Measurements from ENCODE around the gene PPP3R2. TPM values are rescaled to one million over a fixed set of nuclear protein-coding genes. Genes with fewer than 3 reads are reported as not detected.

The PPP3R2 gene, protein sequence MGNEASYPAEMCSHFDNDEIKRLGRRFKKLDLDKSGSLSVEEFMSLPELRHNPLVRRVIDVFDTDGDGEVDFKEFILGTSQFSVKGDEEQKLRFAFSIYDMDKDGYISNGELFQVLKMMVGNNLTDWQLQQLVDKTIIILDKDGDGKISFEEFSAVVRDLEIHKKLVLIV
- total RNA-seq, result not detected in 2 replicates

DNA sequence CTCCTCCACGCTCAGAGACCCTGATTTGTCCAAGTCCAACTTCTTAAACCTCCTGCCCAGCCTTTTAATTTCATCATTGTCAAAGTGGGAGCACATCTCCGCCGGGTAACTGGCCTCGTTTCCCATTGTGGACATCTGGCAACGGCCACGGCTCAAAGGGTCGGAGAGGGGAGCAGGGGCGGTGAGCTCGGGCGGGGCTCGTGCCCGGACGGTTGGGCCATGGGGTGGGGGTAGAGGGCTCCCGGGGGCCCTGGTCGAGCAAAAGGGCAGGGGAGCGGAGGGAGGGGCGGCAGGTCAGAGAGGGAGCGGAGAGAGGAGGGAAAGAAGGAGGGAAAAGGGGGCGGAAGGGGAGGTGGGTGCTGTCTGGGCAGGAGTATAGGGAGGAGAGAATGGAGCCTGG is at the start of gene PPP3R2:
Gene PPP3R2 (minus strand): TSS at position 174 of the 400 bp plus-strand sequence. CDS start 48 bp downstream, at position 126.
- DNase-seq (ENCODE audit: low spot score), result no peak
- Mint-ChIP-seq H3K27ac (no peak within 1 kb of the TSS), H3K27me3 (ENCODE audit: low read depth) (no peaks in the 10 kb centered on the region), H3K36me3 (ENCODE audit: low read depth) (no peaks in the 10 kb centered on the region), H3K9me3 (no peaks in the 10 kb centered on the region), H3K4me1 (ENCODE audit: low read depth) (no peaks in the 10 kb centered on the region), H3K4me3 (ENCODE audit: low read depth) (no peak within 1 kb of the TSS)
- intact Hi-C loops (cut with micrococcal nuclease), result no loop called here

DNA sequence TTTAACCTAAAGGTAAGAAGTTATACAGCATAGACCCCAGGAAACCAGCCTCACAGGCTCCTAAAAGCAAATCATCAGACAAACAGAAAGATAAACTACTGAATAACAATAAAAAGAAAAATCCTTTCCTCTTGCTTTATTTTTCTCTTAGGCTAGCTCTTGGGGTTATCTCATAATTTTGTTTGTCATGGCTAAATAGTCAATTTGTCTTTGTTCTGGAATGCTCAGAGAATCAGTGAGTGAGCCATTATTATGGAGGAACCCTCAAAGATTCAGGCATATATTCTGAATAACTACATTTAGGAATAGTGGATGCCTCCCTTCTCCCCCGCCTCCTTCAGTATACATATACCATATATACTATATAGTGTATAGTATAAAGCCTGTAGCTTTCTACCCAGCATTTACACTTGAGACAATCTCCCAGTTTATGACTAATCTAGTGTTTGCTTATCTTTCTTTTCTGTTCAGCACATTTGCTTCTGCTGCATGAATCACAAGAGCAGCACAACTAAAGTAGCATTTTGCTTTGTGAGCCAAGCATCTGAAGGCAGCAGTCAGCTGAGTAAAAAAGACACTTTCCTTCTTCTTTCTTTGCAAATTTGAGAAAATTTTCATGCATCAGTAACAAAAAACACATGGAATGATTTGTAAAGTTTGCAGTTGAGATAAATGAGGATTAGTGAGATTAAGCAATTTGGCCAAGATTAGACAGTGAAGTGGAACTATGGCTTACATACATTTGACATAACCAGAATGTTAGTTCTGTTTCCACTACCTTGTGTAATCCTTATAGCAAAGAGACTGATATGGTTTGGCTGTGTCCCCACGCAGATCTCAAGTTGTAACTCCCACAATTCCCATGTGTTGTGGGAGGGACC is 45.3 kb upstream of the PPP3R2 start:
- Mint-ChIP-seq H3K4me1 (ENCODE audit: low read depth) (no peaks in the 10 kb centered on the region), H3K9me3 (no peaks in the 10 kb centered on the region), H3K27me3 (ENCODE audit: low read depth) (no peaks in the 10 kb centered on the region), H3K4me3 (ENCODE audit: low read depth) (no peak overlapping the region), H3K27ac (no peak overlapping the region), H3K36me3 (ENCODE audit: low read depth) (no peaks in the 10 kb centered on the region)
- no peak for DNase-seq (ENCODE audit: low spot score)
- intact Hi-C loops (cut with micrococcal nuclease), result no loop called here

DNA sequence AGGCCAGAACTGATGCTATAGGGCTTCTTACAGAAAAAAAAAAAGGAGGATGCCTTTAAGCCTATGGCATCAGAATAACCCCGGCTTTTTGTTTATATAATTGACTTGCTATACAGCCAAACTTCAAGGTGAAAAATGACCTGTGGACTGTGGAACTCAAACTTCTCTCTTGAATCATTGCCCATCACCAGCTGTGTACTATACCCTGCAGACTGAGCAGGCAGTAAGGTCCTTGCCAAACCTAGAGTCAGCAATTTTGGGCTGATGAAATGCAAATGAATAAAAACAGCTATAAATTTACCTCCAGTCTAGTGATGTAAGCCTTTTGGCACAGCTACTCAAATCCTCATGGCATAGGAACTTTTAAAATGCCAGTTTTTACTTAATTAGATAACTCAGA is 44.5 kb upstream of the PPP3R2 start:
- no peak for DNase-seq (ENCODE audit: low spot score)
- intact Hi-C loops (cut with micrococcal nuclease), result no loop called here
- Mint-ChIP-seq H3K36me3 (ENCODE audit: low read depth) (no peaks in the 10 kb centered on the region), H3K27me3 (ENCODE audit: low read depth) (no peaks in the 10 kb centered on the region), H3K27ac (no peak overlapping the region), H3K4me3 (ENCODE audit: low read depth) (no peak overlapping the region), H3K9me3 (no peaks in the 10 kb centered on the region), H3K4me1 (ENCODE audit: low read depth) (no peaks in the 10 kb centered on the region)

DNA sequence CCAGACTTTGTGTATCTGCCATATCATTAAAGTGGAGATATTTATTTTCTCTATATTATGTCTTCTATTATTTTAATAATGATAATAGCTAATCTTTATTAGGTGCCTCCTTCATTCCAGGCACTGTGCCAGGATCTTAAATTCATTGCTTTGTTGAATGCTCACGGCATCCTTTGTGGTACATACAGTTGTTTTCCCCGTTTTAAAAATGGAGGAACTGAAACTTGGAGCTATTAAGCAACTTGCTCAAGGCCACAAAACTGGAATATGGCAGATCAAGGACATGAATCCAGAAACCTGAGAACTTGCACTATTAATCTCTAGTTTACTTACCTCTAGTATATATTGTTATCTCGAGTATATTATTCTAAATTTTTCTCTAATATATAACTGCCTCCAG is 41.5 kb upstream of the PPP3R2 start:
- H3K27ac Mint-ChIP-seq, result no peak overlapping the region
- no peak overlapping the region for H3K4me3 Mint-ChIP-seq (ENCODE audit: low read depth)
- H3K9me3 Mint-ChIP-seq, result no peaks in the 10 kb centered on the region
- H3K4me1 Mint-ChIP-seq (ENCODE audit: low read depth), result no peaks in the 10 kb centered on the region
- no peaks in the 10 kb centered on the region for H3K36me3 Mint-ChIP-seq (ENCODE audit: low read depth)
- intact Hi-C loops (cut with micrococcal nuclease), result no loop called here
- no peaks in the 10 kb centered on the region for H3K27me3 Mint-ChIP-seq (ENCODE audit: low read depth)
- DNase-seq (ENCODE audit: low spot score), result no peak

DNA sequence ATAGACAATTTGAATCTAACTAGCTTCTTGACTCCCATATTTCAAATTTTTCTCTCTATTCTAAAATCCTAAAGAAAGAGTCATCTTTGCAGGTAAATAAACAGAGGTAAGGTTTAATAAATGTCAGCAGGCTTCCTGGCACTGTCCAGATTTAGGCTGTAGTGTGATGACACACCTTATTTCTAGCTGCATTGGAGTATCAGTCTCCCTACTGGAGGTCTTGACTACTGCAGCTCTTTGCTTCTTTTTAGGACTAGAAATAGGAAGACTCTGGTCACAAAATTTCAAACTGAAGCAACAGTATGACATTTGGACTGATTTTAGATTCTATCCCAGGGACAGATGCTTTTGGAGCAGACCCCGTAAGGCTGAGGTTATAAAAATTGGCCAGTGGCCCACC is 40.7 kb upstream of the PPP3R2 start:
- DNase-seq (ENCODE audit: low spot score), result no peak
- no peaks in the 10 kb centered on the region for H3K4me1 Mint-ChIP-seq (ENCODE audit: low read depth)
- intact Hi-C loops (cut with micrococcal nuclease), result no loop called here
- H3K27me3 Mint-ChIP-seq (ENCODE audit: low read depth), result no peaks in the 10 kb centered on the region
- H3K4me3 Mint-ChIP-seq (ENCODE audit: low read depth), result no peak overlapping the region
- no peaks in the 10 kb centered on the region for H3K9me3 Mint-ChIP-seq
- no peak overlapping the region for H3K27ac Mint-ChIP-seq
- H3K36me3 Mint-ChIP-seq (ENCODE audit: low read depth), result no peaks in the 10 kb centered on the region

DNA sequence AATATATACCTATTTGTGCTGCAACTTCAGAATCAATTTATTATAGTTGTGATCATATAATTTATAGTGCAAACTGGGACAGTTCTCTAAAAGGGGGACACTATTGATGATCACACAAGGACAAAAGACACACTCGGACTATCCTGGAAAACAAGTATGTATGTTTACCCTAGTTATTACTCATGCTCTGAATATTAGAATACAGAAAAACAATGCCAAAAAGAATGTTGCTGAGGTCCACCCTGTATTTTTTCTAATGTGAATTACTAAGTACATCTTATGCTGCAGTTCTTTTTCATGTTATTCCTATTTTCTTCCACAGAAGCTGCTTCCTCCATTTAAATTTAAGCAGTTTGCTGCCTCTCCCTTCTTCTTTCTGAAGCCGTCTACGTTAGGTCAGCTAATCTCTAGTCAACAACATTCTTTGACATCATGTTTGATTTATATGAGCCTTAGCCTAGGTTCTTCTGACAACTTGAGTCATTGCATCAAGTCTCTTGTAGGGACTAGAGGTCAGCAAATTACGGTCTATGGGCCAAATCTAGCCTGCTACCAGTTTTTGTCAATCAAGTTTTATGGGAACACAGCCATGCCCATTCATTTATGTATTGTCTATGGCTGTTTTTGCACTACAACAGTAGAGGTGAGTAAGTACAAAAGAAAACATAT is 40.1 kb upstream of the PPP3R2 start:
- no peaks in the 10 kb centered on the region for H3K36me3 Mint-ChIP-seq (ENCODE audit: low read depth)
- H3K27ac Mint-ChIP-seq, result no peak overlapping the region
- no peak overlapping the region for H3K4me3 Mint-ChIP-seq (ENCODE audit: low read depth)
- no peaks in the 10 kb centered on the region for H3K9me3 Mint-ChIP-seq
- intact Hi-C loops (cut with micrococcal nuclease), result no loop called here
- H3K4me1 Mint-ChIP-seq (ENCODE audit: low read depth), result no peaks in the 10 kb centered on the region
- peaks cover 2% of the 10 kb centered on the region for H3K27me3 Mint-ChIP-seq (ENCODE audit: low read depth)
- no peak for DNase-seq (ENCODE audit: low spot score)

DNA sequence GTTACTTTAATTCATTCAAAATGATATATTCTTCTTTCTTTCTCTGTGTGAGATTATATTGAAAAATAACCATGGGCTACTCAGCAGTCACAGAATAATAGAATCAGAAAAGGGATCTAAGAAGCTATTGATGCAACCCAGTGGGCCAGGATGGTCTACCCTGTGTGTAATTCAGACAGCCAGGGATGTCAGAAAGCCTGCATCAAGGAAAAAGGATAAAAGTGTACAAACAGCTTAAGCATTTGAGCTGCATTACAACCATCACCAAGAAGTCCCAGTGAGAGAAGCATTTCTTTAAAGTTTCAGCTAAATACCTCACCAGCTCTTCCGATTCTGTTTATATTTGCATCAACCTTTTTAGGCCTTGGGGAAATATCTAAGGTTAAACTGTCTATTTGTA is 37.8 kb upstream of the PPP3R2 start:
- no peak for DNase-seq (ENCODE audit: low spot score)
- Mint-ChIP-seq H3K27ac (no peak overlapping the region), H3K27me3 (ENCODE audit: low read depth) (peaks cover 2% of the 10 kb centered on the region), H3K4me3 (ENCODE audit: low read depth) (no peak overlapping the region), H3K9me3 (no peaks in the 10 kb centered on the region), H3K4me1 (ENCODE audit: low read depth) (no peaks in the 10 kb centered on the region), H3K36me3 (ENCODE audit: low read depth) (no peaks in the 10 kb centered on the region)
- intact Hi-C loops (cut with micrococcal nuclease), result no loop called here

DNA sequence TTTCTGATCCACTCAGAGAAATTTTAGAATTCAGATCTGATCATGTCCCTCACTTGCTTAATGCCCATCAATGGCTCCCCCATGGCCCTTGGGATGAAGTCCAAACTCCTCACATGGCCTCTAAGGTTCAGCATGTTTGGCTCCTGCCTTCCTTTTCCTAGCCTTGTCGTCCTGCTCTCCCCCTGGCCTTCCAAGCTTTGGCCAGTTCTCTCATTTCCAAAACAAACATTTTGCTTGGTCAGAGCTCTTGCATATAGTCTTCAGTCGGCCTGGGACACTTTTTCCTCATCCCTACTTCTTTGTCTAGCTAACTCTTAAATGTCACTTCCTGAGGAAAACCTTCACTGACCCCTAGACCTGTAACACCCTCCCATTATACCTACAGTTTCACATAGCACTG is 37.1 kb upstream of the PPP3R2 start:
- Mint-ChIP-seq H3K27me3 (ENCODE audit: low read depth) (peaks cover 2% of the 10 kb centered on the region), H3K4me3 (ENCODE audit: low read depth) (no peak overlapping the region), H3K36me3 (ENCODE audit: low read depth) (no peaks in the 10 kb centered on the region), H3K27ac (no peak overlapping the region), H3K9me3 (no peaks in the 10 kb centered on the region), H3K4me1 (ENCODE audit: low read depth) (no peaks in the 10 kb centered on the region)
- intact Hi-C loops (cut with micrococcal nuclease), result no loop called here
- DNase-seq (ENCODE audit: low spot score), result no peak

DNA sequence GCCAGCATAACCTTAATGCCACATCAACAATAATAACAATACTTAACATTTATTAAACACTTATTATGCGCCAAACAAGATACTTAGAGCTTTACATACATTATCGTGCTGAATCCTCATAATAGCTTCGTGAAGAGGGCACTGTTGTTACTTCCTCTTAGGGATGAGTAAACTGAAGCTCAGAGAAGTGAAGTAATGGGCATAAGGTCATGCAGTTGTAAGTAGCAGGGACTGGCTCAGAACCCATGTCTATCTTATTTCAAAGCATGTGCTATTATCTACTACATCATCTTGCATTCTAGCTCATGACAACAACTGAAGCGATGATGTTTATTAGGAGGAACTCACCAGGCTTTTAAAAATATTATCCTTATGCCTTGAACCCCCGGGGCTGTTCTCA is 34.9 kb upstream of the PPP3R2 start:
- no peak for DNase-seq (ENCODE audit: low spot score)
- H3K4me3 Mint-ChIP-seq (ENCODE audit: low read depth), result no peak overlapping the region
- no peaks in the 10 kb centered on the region for H3K9me3 Mint-ChIP-seq
- H3K4me1 Mint-ChIP-seq (ENCODE audit: low read depth), result peaks cover 2% of the 10 kb centered on the region
- H3K27me3 Mint-ChIP-seq (ENCODE audit: low read depth), result peaks cover 2% of the 10 kb centered on the region
- H3K27ac Mint-ChIP-seq, result no peak overlapping the region
- intact Hi-C loops (cut with micrococcal nuclease), result no loop called here
- H3K36me3 Mint-ChIP-seq (ENCODE audit: low read depth), result no peaks in the 10 kb centered on the region

DNA sequence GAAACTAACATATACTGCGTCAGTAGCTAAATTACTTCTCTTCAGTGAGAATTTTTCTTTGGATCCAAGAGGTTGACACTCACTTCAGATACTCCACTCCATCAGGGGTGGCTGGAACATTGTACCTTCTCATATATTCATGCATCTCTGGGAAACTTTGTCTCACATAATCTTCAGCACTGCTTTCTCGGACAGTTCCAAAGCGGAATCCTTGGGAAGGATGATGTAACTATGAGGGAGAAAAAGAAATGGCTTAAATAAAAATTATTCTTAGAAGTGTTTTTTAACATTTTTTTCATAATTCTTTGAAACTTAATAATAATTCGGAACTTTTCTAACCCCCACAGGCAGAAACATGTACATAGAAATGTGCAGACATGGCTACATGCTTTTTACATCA is 33.4 kb upstream of the PPP3R2 start:
- H3K36me3 Mint-ChIP-seq (ENCODE audit: low read depth), result no peaks in the 10 kb centered on the region
- no peaks in the 10 kb centered on the region for H3K9me3 Mint-ChIP-seq
- intact Hi-C loops (cut with micrococcal nuclease), result no loop called here
- peaks cover 2% of the 10 kb centered on the region for H3K4me1 Mint-ChIP-seq (ENCODE audit: low read depth)
- peaks cover 2% of the 10 kb centered on the region for H3K27me3 Mint-ChIP-seq (ENCODE audit: low read depth)
- no peak overlapping the region for H3K27ac Mint-ChIP-seq
- H3K4me3 Mint-ChIP-seq (ENCODE audit: low read depth), result no peak overlapping the region
- no peak for DNase-seq (ENCODE audit: low spot score)

DNA sequence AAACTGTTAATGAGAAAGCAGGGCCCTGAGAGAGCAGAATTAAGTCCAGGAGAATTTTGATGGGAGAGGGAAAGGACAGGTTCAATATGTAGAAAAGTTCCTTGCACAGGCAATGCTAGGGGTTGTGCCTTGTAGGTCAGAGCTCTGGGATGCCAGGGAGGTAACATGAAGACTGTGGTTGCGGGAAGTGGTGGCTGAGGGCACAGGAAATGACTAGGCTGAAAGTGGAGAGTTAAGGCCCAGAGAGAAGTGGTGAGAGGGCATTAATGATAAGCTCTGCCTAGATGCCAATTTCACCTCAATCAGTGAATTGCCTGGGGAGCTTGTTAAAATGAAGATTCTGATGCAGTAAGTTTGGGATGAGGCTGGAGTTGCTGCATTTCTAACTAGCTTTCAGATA is 31.5 kb upstream of the PPP3R2 start:
- H3K27me3 Mint-ChIP-seq (ENCODE audit: low read depth), result peaks cover 2% of the 10 kb centered on the region
- no peak overlapping the region for H3K4me3 Mint-ChIP-seq (ENCODE audit: low read depth)
- H3K9me3 Mint-ChIP-seq, result no peaks in the 10 kb centered on the region
- peaks cover 2% of the 10 kb centered on the region for H3K4me1 Mint-ChIP-seq (ENCODE audit: low read depth)
- no peak overlapping the region for H3K27ac Mint-ChIP-seq
- no peaks in the 10 kb centered on the region for H3K36me3 Mint-ChIP-seq (ENCODE audit: low read depth)
- DNase-seq (ENCODE audit: low spot score), result no peak
- intact Hi-C loops (cut with micrococcal nuclease), result no loop called here

DNA sequence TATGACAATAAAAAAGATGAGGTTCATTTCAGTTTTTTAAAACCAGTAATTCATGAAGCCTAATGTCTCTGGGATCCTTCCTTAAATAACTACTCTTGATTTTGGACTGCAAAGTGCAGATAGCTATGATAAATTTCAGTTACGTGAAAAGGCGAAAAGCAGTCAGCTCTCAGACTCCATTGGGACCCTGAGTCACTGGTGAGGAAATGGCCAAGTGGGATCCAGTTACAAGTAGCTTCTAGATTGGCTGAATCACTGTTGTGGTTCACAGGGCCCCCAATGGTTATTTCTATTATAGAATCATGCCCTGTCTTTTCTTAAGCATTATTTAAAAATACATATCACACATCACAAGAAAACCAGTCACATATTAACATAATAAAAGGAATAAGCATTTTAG is 31.1 kb upstream of the PPP3R2 start:
- Mint-ChIP-seq H3K36me3 (ENCODE audit: low read depth) (no peaks in the 10 kb centered on the region), H3K4me1 (ENCODE audit: low read depth) (peaks cover 2% of the 10 kb centered on the region), H3K4me3 (ENCODE audit: low read depth) (no peak overlapping the region), H3K9me3 (no peaks in the 10 kb centered on the region), H3K27me3 (ENCODE audit: low read depth) (peaks cover 2% of the 10 kb centered on the region), H3K27ac (no peak overlapping the region)
- intact Hi-C loops (cut with micrococcal nuclease), result no loop called here
- no peak for DNase-seq (ENCODE audit: low spot score)

DNA sequence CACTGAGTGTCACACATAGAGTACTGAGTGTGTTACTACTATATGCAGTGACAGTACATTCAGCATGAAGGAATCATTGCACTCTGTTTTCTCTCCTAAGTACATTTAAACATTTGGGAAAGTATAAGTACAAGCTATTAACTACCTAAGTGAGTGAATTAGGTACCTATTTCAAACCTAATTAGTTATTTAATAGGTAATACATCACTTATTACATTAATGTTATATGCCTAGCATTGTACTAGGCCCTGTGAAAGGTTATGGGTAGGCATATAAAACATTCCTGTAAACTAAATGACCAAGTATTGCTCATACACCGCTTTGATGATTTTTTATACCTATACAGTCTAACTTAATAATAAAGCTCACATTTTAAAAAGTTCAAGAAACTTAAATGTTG is 25.7 kb upstream of the PPP3R2 start:
- Mint-ChIP-seq H3K9me3 (no peaks in the 10 kb centered on the region), H3K36me3 (ENCODE audit: low read depth) (no peaks in the 10 kb centered on the region), H3K27me3 (ENCODE audit: low read depth) (no peaks in the 10 kb centered on the region), H3K27ac (no peak overlapping the region), H3K4me3 (ENCODE audit: low read depth) (no peak overlapping the region), H3K4me1 (ENCODE audit: low read depth) (no peaks in the 10 kb centered on the region)
- no peak for DNase-seq (ENCODE audit: low spot score)
- intact Hi-C loops (cut with micrococcal nuclease), result no loop called here
